Loucy (cell line): ENCODE results near the gene IGSF11.

Experiments used
- CTCF ChIP-seq: fragments of 200-600 bp; sonication (generic); conservative IDR thresholded peaks from 2 replicates; pipeline ENCODE4 v1.5.1; 2014; ENCODE audit warnings: mild to moderate bottlenecking, antibody characterized with exemption, low read length
- EZH2phosphoT487 ChIP-seq: fragments of 200-600 bp; IDR thresholded peaks from 2 replicates; pipeline ENCODE4 v1.6.1; 2018; ENCODE audit warnings: antibody characterized with exemption, mild to moderate bottlenecking, moderate library complexity, borderline replicate concordance

GRCh38 chr3:118968640-118969039 is 66.0 kb downstream of the IGSF11 start:
- no peak for TF ChIP-seq CTCF
- no peak for TF ChIP-seq EZH2phosphoT487
